Measurements from ENCODE around the gene PLXNA2. TPM values are rescaled to one million over a fixed set of nuclear protein-coding genes. Genes with fewer than 3 reads are reported as not detected.

PLXNA2 gene
- total RNA-seq, 1 experiment from 2014 or later, result 0.89 TPM

DNA sequence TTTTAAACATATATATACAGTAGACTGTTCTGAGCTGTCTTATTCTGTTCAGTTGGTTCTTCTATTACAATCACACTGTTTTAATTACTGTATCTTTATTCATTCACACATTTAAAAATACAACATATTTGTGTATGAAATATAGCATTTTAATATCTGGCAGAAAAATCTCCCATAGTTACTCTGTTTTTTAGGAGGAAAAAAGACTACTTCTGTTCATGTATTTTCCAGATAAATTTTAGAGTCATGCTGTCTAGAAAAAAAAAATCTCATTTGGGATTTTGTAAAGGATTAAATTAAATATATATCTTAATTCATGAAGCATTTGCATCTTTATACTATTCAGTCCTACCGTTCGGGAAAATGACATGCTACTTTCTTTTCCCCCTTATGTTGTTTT lies 231.5 kb downstream of the PLXNA2 start:
- H4K20me1 ChIP-seq (ENCODE audit: insufficient read depth), result no peaks in the 10 kb centered on the region
- no peak overlapping the region for H3K4me3 ChIP-seq (replicated peaks in 1 of 2; ENCODE audit: low read depth in 1 of 2, low read length in 2 of 2)
- H3K9me2 ChIP-seq (ENCODE audit: insufficient read depth), result no peaks in the 10 kb centered on the region
- H3K36me3 ChIP-seq (ENCODE audit: control insufficient read depth in 1 of 2, insufficient read depth in 2 of 2, low read length in 2 of 2), result no peaks in the 10 kb centered on the region
- H3K27me3 ChIP-seq (ENCODE audit: insufficient read depth, low read length), result no peaks in the 10 kb centered on the region
- DNase-seq (ENCODE audit: low read depth, low spot score) (no peak), ATAC-seq (no peak)
- H3K9me3 ChIP-seq (ENCODE audit: control insufficient read depth in 1 of 2, insufficient read depth in 1 of 2, low read depth in 1 of 2, low read length in 2 of 2), result no peaks in the 10 kb centered on the region
- ChIA-PET RAD21 (ENCODE audit: low non-redundant PET in 1 of 2, low total read pairs in 2 of 2, uncharacterized antibody in 2 of 2, unreplicated experiment in 2 of 2) (interaction anchor here in 1 of 2 experiments (1.1 kb wide), 1 partner anchor 9 kb away, joined by 4 read pairs; no protein-coding TSS in a partner anchor), POLR2A (no interaction called here), CTCF (interaction anchor here (2.6 kb wide), 1 partner anchor 9 kb away, joined by 8 read pairs; no protein-coding TSS in a partner anchor)
- H2AFZ ChIP-seq (ENCODE audit: low read depth, low read length, poor library complexity, severe bottlenecking), result no peak overlapping the region
- H3K79me2 ChIP-seq (ENCODE audit: insufficient read depth, low read length), result no peaks in the 10 kb centered on the region
- intact Hi-C loops (cut with micrococcal nuclease), result no loop called here
- no peak overlapping the region for H3K9ac ChIP-seq (ENCODE audit: low read length)
- no TSS peak for BruUV-seq (replicated peaks)
- no peak overlapping the region for H3K4me2 ChIP-seq (ENCODE audit: low read length)
- TF ChIP-seq SP1 (IDR thresholded peaks at IDR 0.05; ENCODE audit: low read depth), result no peak
- TF ChIP-seq, protein P1, sequence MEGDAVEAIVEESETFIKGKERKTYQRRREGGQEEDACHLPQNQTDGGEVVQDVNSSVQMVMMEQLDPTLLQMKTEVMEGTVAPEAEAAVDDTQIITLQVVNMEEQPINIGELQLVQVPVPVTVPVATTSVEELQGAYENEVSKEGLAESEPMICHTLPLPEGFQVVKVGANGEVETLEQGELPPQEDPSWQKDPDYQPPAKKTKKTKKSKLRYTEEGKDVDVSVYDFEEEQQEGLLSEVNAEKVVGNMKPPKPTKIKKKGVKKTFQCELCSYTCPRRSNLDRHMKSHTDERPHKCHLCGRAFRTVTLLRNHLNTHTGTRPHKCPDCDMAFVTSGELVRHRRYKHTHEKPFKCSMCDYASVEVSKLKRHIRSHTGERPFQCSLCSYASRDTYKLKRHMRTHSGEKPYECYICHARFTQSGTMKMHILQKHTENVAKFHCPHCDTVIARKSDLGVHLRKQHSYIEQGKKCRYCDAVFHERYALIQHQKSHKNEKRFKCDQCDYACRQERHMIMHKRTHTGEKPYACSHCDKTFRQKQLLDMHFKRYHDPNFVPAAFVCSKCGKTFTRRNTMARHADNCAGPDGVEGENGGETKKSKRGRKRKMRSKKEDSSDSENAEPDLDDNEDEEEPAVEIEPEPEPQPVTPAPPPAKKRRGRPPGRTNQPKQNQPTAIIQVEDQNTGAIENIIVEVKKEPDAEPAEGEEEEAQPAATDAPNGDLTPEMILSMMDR (IDR thresholded peaks at IDR 0.05 in 2 of 3, conservative IDR thresholded peaks at IDR 0.05 in 1 of 3; ENCODE audit: borderline replicate concordance in 1 of 3, insufficient read depth in 1 of 3, low read depth in 2 of 3, low read length in 2 of 3), result no peak
- no peak for TF ChIP-seq ATF3 (IDR thresholded peaks at IDR 0.05)
- no peak for TF ChIP-seq POLR2A (IDR thresholded peaks at IDR 0.05; ENCODE audit: borderline replicate concordance, extremely low read depth, insufficient read depth, insufficient read length)
- no peak for TF ChIP-seq REST (IDR thresholded peaks at IDR 0.05; ENCODE audit: low read depth)
- TF ChIP-seq JUND (IDR thresholded peaks at IDR 0.05), result no peak
- TF ChIP-seq POLR2AphosphoS5 (IDR thresholded peaks at IDR 0.05; ENCODE audit: low read depth, low read length), result no peak
- TF ChIP-seq RAD21 (IDR thresholded peaks at IDR 0.05; ENCODE audit: low read depth), result no peak
- no peak for TF ChIP-seq ZNF274 (IDR thresholded peaks at IDR 0.05; ENCODE audit: low read depth, low read length)
- TF ChIP-seq EGR1 (IDR thresholded peaks at IDR 0.05; ENCODE audit: low read depth), result no peak
- no peak for TF ChIP-seq EZH2phosphoT487 (IDR thresholded peaks at IDR 0.05; ENCODE audit: borderline replicate concordance)
- TF ChIP-seq ZFX (IDR thresholded peaks at IDR 0.05), result no peak
- TF ChIP-seq ELF1 (IDR thresholded peaks at IDR 0.05; ENCODE audit: borderline replicate concordance, low read depth), result no peak
- TF ChIP-seq CBX3 (IDR thresholded peaks at IDR 0.05; ENCODE audit: low read depth), result no peak
- no peak for TF ChIP-seq TCF7L2 (IDR thresholded peaks at IDR 0.05; ENCODE audit: borderline replicate concordance, extremely low read depth, insufficient read depth, insufficient read length)
- TF ChIP-seq, protein P2, sequence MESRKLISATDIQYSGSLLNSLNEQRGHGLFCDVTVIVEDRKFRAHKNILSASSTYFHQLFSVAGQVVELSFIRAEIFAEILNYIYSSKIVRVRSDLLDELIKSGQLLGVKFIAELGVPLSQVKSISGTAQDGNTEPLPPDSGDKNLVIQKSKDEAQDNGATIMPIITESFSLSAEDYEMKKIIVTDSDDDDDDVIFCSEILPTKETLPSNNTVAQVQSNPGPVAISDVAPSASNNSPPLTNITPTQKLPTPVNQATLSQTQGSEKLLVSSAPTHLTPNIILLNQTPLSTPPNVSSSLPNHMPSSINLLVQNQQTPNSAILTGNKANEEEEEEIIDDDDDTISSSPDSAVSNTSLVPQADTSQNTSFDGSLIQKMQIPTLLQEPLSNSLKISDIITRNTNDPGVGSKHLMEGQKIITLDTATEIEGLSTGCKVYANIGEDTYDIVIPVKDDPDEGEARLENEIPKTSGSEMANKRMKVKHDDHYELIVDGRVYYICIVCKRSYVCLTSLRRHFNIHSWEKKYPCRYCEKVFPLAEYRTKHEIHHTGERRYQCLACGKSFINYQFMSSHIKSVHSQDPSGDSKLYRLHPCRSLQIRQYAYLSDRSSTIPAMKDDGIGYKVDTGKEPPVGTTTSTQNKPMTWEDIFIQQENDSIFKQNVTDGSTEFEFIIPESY (IDR thresholded peaks at IDR 0.05; ENCODE audit: extremely low read depth, insufficient replicate concordance, low read length), result no peak
- no peak for TF ChIP-seq FOSL1 (IDR thresholded peaks at IDR 0.05; ENCODE audit: low read depth)
- no peak overlapping the region for H3K27ac ChIP-seq (ENCODE audit: low read depth, low read length)
- H3K4me1 ChIP-seq (ENCODE audit: control insufficient read depth in 1 of 2, insufficient read depth in 2 of 2, low read length in 2 of 2), result peaks cover 0 to 9% of the 10 kb centered on the region in 2 experiments; a peak in 2 of 4 replicates

All from HCT116 (cell line).